ENCODE measurements around the gene COL11A2. TPM values are rescaled to one million over a fixed set of nuclear protein-coding genes. Genes with fewer than 3 reads are reported as not detected.

The COL11A2 gene
- total RNA-seq, 1 experiment from 2014 or later, result 2.3 TPM

DNA sequence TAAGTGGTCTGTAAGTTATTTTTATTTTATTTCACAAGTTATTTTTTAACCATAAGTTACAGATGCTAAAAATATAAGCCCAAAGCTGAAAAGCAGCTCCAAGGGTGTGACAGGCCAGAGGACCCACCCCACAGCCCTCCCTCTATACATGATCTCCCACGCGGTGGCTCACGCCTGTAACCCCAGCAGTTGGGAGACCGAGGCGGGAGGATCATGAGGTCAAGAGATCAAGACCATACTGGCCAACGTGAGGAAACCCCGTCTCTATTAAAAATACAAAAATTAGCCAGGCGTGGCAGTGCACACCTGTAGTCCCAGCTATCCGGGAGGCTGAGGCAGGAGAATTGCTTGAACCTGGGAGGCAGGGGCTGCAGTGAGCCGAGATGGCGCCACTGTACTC, 32.2 kb downstream of the COL11A2 start:
- no peak overlapping the region; a peak in 1 of 7 replicates for H3K27ac Mint-ChIP-seq
- no peak overlapping the region for H2BK12ac ChIP-seq (ENCODE audit: insufficient read length, low read depth, low read length)

More for the DNA sequence above, 32.2 kb downstream of the COL11A2 start:
- Mint-ChIP-seq H3K4me1 (peaks cover 23 to 30% of the 10 kb centered on the region in 2 experiments), H3K36me3 (ENCODE audit: insufficient read depth in 1 of 3, low read depth in 3 of 3) (no peaks in the 10 kb centered on the region), H3K27me3 (ENCODE audit: low read depth) (peaks cover 29% of the 10 kb centered on the region), H3K9me3 (no peaks in the 10 kb centered on the region), H3K4me3 (peak overlapping the region in 1 of 2 experiments; percentile 1; a peak in 1 of 5 replicates)
- peak; percentile 17 for DNase-seq
- Histone ChIP-seq H3K56ac (ENCODE audit: insufficient read length, low read depth, low read length) (no peak overlapping the region), H2AFZ (ENCODE audit: low read length) (no peak overlapping the region), H3K27ac (ENCODE audit: insufficient read length, low read depth, low read length) (no peak overlapping the region), H3K4me2 (ENCODE audit: insufficient read depth, insufficient read length, low read length) (no peak overlapping the region), H3K9ac (ENCODE audit: extremely low read depth, insufficient read length, low read length) (no peak overlapping the region), H3K79me1 (ENCODE audit: insufficient read depth, low read depth, low read length, poor library complexity, severe bottlenecking) (no peaks in the 10 kb centered on the region), H3T11ph (ENCODE audit: low read length) (no peak overlapping the region), H2AK5ac (ENCODE audit: insufficient read length, low read length) (no peak overlapping the region), H3K23me2 (ENCODE audit: insufficient read length, low read depth, low read length, poor library complexity, severe bottlenecking) (peaks cover 5% of the 10 kb centered on the region), H4K20me1 (ENCODE audit: control insufficient read depth, insufficient read depth, insufficient read length) (no peaks in the 10 kb centered on the region), H3K23ac (ENCODE audit: insufficient read length, low read depth, low read length) (no peak overlapping the region), H3K4me1 (ENCODE audit: insufficient read depth, low read length) (no peaks in the 10 kb centered on the region; the same call in 1 of the 2 replicates), H2BK20ac (ENCODE audit: low read depth, low read length, poor library complexity, severe bottlenecking) (no peak overlapping the region), H3K18ac (ENCODE audit: insufficient read length, low read depth, low read length) (no peak overlapping the region), H3K9me3 (ENCODE audit: control insufficient read depth, low read depth, low read length) (no peaks in the 10 kb centered on the region), H3K27me3 (ENCODE audit: insufficient read depth, low read length) (peaks cover 2% of the 10 kb centered on the region; the same call in 1 of the 2 replicates), H2BK5ac (ENCODE audit: insufficient read length, low read length) (no peak overlapping the region), H4K91ac (ENCODE audit: insufficient read length, low read depth, low read length) (no peak overlapping the region), H3K4ac (ENCODE audit: low read depth, low read length) (no peak overlapping the region), H4K5ac (ENCODE audit: insufficient read length, low read depth, low read length) (no peak overlapping the region), H2BK15ac (ENCODE audit: low read depth, low read length) (no peak overlapping the region), H3K14ac (ENCODE audit: insufficient read depth, low read length) (no peak overlapping the region), H3K79me2 (ENCODE audit: insufficient read depth, low read length) (no peaks in the 10 kb centered on the region), H4K8ac (replicated peaks; ENCODE audit: insufficient read length, low read depth, low read length) (no peak overlapping the region), H2BK120ac (ENCODE audit: low read depth, low read length, poor library complexity, severe bottlenecking) (no peak overlapping the region)
- TF ChIP-seq, protein P1, sequence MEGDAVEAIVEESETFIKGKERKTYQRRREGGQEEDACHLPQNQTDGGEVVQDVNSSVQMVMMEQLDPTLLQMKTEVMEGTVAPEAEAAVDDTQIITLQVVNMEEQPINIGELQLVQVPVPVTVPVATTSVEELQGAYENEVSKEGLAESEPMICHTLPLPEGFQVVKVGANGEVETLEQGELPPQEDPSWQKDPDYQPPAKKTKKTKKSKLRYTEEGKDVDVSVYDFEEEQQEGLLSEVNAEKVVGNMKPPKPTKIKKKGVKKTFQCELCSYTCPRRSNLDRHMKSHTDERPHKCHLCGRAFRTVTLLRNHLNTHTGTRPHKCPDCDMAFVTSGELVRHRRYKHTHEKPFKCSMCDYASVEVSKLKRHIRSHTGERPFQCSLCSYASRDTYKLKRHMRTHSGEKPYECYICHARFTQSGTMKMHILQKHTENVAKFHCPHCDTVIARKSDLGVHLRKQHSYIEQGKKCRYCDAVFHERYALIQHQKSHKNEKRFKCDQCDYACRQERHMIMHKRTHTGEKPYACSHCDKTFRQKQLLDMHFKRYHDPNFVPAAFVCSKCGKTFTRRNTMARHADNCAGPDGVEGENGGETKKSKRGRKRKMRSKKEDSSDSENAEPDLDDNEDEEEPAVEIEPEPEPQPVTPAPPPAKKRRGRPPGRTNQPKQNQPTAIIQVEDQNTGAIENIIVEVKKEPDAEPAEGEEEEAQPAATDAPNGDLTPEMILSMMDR (conservative IDR thresholded peaks at IDR 0.05), result no peak
- WGBS (ENCODE audit: extremely low coverage, insufficient read length, low lambda C conversion rate), result no CpG with 5 or more reads among the region's 11 CpGs
